Activated T-cell treated with anti-CD3 and anti-CD28 coated beads, Interleukin-2, amount 50 U/mL, for 24 hours (primary cell): ENCODE measurements around the gene PGLYRP2.

Experiments
- DNase-seq: peaks from one replicate; pipeline ENCODE4 v3.0.0-alpha.2; 2020
- H3K27ac Mint-ChIP-seq: 2 replicates; pipeline ENCODE4 v1.8.0; 2020; ENCODE audit warnings: mild to moderate bottlenecking, mixed read lengths
- H3K27me3 Mint-ChIP-seq: 2 replicates; pipeline ENCODE4 v1.8.0; 2020; ENCODE audit warnings: mixed read lengths
- H3K36me3 Mint-ChIP-seq: 2 replicates; pipeline ENCODE4 v1.8.0; 2020; ENCODE audit warnings: low read depth, mixed read lengths
- H3K4me1 Mint-ChIP-seq: 2 replicates; pipeline ENCODE4 v1.8.0; 2020; ENCODE audit warnings: low read depth, mixed read lengths
- H3K4me3 Mint-ChIP-seq: 2 replicates; pipeline ENCODE4 v1.8.0; 2020; ENCODE audit warnings: mild to moderate bottlenecking, moderate library complexity, mixed read lengths
- H3K9me3 Mint-ChIP-seq: 2 replicates; pipeline ENCODE4 v1.8.0; 2020; ENCODE audit warnings: mixed read lengths

The PGLYRP2 gene

GRCh38 chr19:15422296-15423075 is 56.8 kb downstream of the PGLYRP2 start:
- H3K4me3 Mint-ChIP-seq, result no peak overlapping the region
- no peak overlapping the region for H3K27ac Mint-ChIP-seq
- no peak for DNase-seq
- no peaks in the 10 kb centered on the region for H3K27me3 Mint-ChIP-seq
- H3K36me3 Mint-ChIP-seq, result peaks cover 77% of the 10 kb centered on the region
- H3K4me1 Mint-ChIP-seq, result peaks cover 24% of the 10 kb centered on the region
- no peaks in the 10 kb centered on the region for H3K9me3 Mint-ChIP-seq

GRCh38 chr19:15421721-15422260 is 57.5 kb downstream of the PGLYRP2 start:
- Mint-ChIP-seq H3K4me1 (peaks cover 28% of the 10 kb centered on the region), H3K27ac (peak overlapping the region; percentile 14), H3K36me3 (peaks cover 75% of the 10 kb centered on the region), H3K9me3 (no peaks in the 10 kb centered on the region), H3K27me3 (no peaks in the 10 kb centered on the region), H3K4me3 (no peak overlapping the region)
- no peak for DNase-seq

- H3K27ac Mint-ChIP-seq, result peak overlapping the region; percentile 8
- peaks cover 75% of the 10 kb centered on the region for H3K36me3 Mint-ChIP-seq
- no peak overlapping the region for H3K4me3 Mint-ChIP-seq
- DNase-seq, result no peak
- no peaks in the 10 kb centered on the region for H3K9me3 Mint-ChIP-seq
- no peaks in the 10 kb centered on the region for H3K27me3 Mint-ChIP-seq
- peaks cover 34% of the 10 kb centered on the region for H3K4me1 Mint-ChIP-seq
Measured at GRCh38 chr19:15421136-15421695, 58.1 kb downstream of the PGLYRP2 start.

- Mint-ChIP-seq H3K27ac (peak overlapping the region; percentile 99), H3K9me3 (no peaks in the 10 kb centered on the region), H3K36me3 (peaks cover 80% of the 10 kb centered on the region), H3K4me3 (peak overlapping the region; percentile 98), H3K4me1 (peaks cover 43% of the 10 kb centered on the region), H3K27me3 (no peaks in the 10 kb centered on the region)
- DNase-seq, result no peak
Measured at GRCh38 chr19:15419413-15420025, 59.8 kb downstream of the PGLYRP2 start.
